MCF 10A (cell line): ENCODE measurements around the gene RPL29. TPM values are rescaled to one million over a fixed set of nuclear protein-coding genes. Genes with fewer than 3 reads are reported as not detected.

Source experiments
- BruUV-seq: library from RNA; stranded (reverse); fragments of 400-500 nt; replicated peaks from 2 replicates; lab custom pipeline; 2021; lab: Mats Ljungman, UMichigan
- CTCF ChIA-PET: fragments of 300-600 bp; sonication (Branson Sonifier 250); formaldehyde crosslinking; extraction: SDS; loops from one replicate; lab custom pipeline; 2021; ENCODE audit warnings: antibody characterized with exemption, inconsistent platforms; lab: Yijun Ruan, JAX
- POLR2A ChIA-PET: fragments of 300-600, 350-650 bp; sonication (Branson Sonifier 250); formaldehyde crosslinking; extraction: SDS; loops from one replicate; lab custom pipeline; 2020; ENCODE audit warnings: antibody characterized with exemption, inconsistent platforms; lab: Yijun Ruan, JAX
- DNase-seq: peaks from one replicate; pipeline ENCODE4 v3.0.0-alpha.2; 2018; ENCODE audit not compliant: unreplicated experiment
- H3K27ac Mint-ChIP-seq: one replicate; pipeline ENCODE4 v1.8.0; 2022; ENCODE audit warnings: mild to moderate bottlenecking, low read depth, mixed read lengths; ENCODE audit not compliant: unreplicated experiment
- H3K27me3 Mint-ChIP-seq: one replicate; pipeline ENCODE4 v1.8.0; 2022; ENCODE audit warnings: mixed read lengths; ENCODE audit not compliant: insufficient read depth, unreplicated experiment
- H3K36me3 Mint-ChIP-seq: one replicate; pipeline ENCODE4 v1.8.0; 2022; ENCODE audit warnings: mild to moderate bottlenecking, moderate library complexity, mixed read lengths; ENCODE audit not compliant: insufficient read depth, unreplicated experiment
- H3K4me1 Mint-ChIP-seq: one replicate; pipeline ENCODE4 v1.8.0; 2022; ENCODE audit warnings: mixed read lengths; ENCODE audit not compliant: insufficient read depth, unreplicated experiment
- H3K4me3 Mint-ChIP-seq: one replicate; pipeline ENCODE4 v1.8.0; 2022; ENCODE audit warnings: mild to moderate bottlenecking, moderate library complexity, mixed read lengths; ENCODE audit not compliant: unreplicated experiment
- H3K9me3 Mint-ChIP-seq: one replicate; pipeline ENCODE4 v1.8.0; 2022; ENCODE audit warnings: mixed read lengths; ENCODE audit not compliant: unreplicated experiment
- CTCF ChIP-seq: fragments of 200-600 bp; IDR thresholded peaks from one replicate; pipeline ENCODE4 v1.8.0; 2022; ENCODE audit warnings: antibody characterized with exemption, mild to moderate bottlenecking; ENCODE audit not compliant: unreplicated experiment
- intact Hi-C: fragments of 100-400 bp; cut with micrococcal nuclease; formaldehyde crosslinking; loops from 2 replicates; pipeline ENCODE4 v1.14.1; 2022
- total RNA-seq: library from RNA; stranded (reverse); gene quantifications from 2 replicates; pipeline ENCODE4 v1.2.3, GENCODE V29; 2022

RPL29 gene
- total RNA-seq, 1 experiment from 2014 or later: 1,551 TPM

GRCh38 chr3:52041118-52041731 lies 45.5 kb upstream of the RPL29 start:
- no peak overlapping the region for H3K4me3 Mint-ChIP-seq
- ChIA-PET CTCF (interaction anchor here (0.6 to 3.6 kb wide), 5 partner anchors 12 to 103 kb away, joined by 3 to 32 read pairs (median 5); no protein-coding TSS in a partner anchor), POLR2A (interaction anchor here (0.7 to 1.3 kb wide), 4 partner anchors 12 to 100 kb away, joined by 3 to 6 read pairs (median 5); partner anchors contain the start of genes DUSP7 and RRP9)
- H3K4me1 Mint-ChIP-seq: peaks cover 45% of the 10 kb centered on the region
- intact Hi-C loops: no loop called here
- no peak for DNase-seq
- H3K36me3 Mint-ChIP-seq: peaks cover 1% of the 10 kb centered on the region
- no peak overlapping the region for H3K27ac Mint-ChIP-seq
- no peaks in the 10 kb centered on the region for H3K9me3 Mint-ChIP-seq
- no peaks in the 10 kb centered on the region for H3K27me3 Mint-ChIP-seq
- no TSS peak for BruUV-seq
- TF ChIP-seq CTCF: no peak

- Mint-ChIP-seq H3K4me3 (no peak overlapping the region), H3K9me3 (no peaks in the 10 kb centered on the region), H3K27me3 (no peaks in the 10 kb centered on the region), H3K36me3 (no peaks in the 10 kb centered on the region), H3K27ac (no peak overlapping the region), H3K4me1 (peaks cover 39% of the 10 kb centered on the region)
- POLR2A ChIA-PET: interaction anchor here (0.7 to 4.3 kb wide), 2 partner anchors 13 to 99 kb away, joined by 4 to 22 read pairs; partner anchors contain the start of gene RRP9
- intact Hi-C loops: no loop called here
- DNase-seq: no peak
- no peak for TF ChIP-seq CTCF
- BruUV-seq: no TSS peak
- CTCF ChIA-PET: interaction anchor here (1.4 to 3.6 kb wide), 3 partner anchors 12 to 104 kb away, joined by 5 to 32 read pairs (median 7); no protein-coding TSS in a partner anchor
These were observed 44.9 kb upstream of the RPL29 start for GRCh38 chr3:52040600-52040999.

GRCh38 chr3:52039846-52040245 lies 44.2 kb upstream of the RPL29 start:
- intact Hi-C loops: no loop called here
- DNase-seq: no peak
- Mint-ChIP-seq H3K27ac (no peak overlapping the region), H3K4me1 (peaks cover 32% of the 10 kb centered on the region), H3K36me3 (no peaks in the 10 kb centered on the region), H3K4me3 (no peak overlapping the region), H3K27me3 (no peaks in the 10 kb centered on the region), H3K9me3 (no peaks in the 10 kb centered on the region)
- no peak for TF ChIP-seq CTCF
- CTCF ChIA-PET: interaction anchor here (2.6 to 3.6 kb wide), 2 partner anchors 13 to 39 kb away, joined by 15 to 32 read pairs; no protein-coding TSS in a partner anchor
- POLR2A ChIA-PET: interaction anchor here (4.3 kb wide), 1 partner anchor 13 kb away, joined by 22 read pairs; no protein-coding TSS in a partner anchor
- no TSS peak for BruUV-seq

GRCh38 chr3:52039426-52039825 lies 43.7 kb upstream of the RPL29 start:
- Mint-ChIP-seq H3K4me1 (peaks cover 31% of the 10 kb centered on the region), H3K9me3 (no peaks in the 10 kb centered on the region), H3K36me3 (no peaks in the 10 kb centered on the region), H3K27me3 (no peaks in the 10 kb centered on the region), H3K4me3 (no peak overlapping the region), H3K27ac (no peak overlapping the region)
- BruUV-seq: no TSS peak
- CTCF ChIA-PET: interaction anchor here (2.6 to 3.6 kb wide), 2 partner anchors 14 to 38 kb away, joined by 15 to 32 read pairs; no protein-coding TSS in a partner anchor
- TF ChIP-seq CTCF: no peak
- POLR2A ChIA-PET: interaction anchor here (2.3 to 4.3 kb wide), 2 partner anchors 14 to 18 kb away, joined by 16 to 22 read pairs; partner anchors contain the start of gene DUSP7
- intact Hi-C loops: no loop called here
- no peak for DNase-seq
